B cell (primary cell): ENCODE measurements around the gene PUM2. TPM values are rescaled to one million over a fixed set of nuclear protein-coding genes. Genes with fewer than 3 reads are reported as not detected.
"Not testable (repeated sequence)": the region's sequence is repeated elsewhere in the genome, so short reads cannot be mapped to it uniquely, and the experiment has no call there.

Experiments
- ATAC-seq: fragments of 200-7000 bp; cut with Tn5 transposase; one replicate; pipeline ENCODE4 v1.10.0; 2021; ENCODE audit warnings: low read depth, mild to moderate bottlenecking, moderate number of reproducible peaks, moderate library complexity
- CTCF ChIA-PET: fragments of 350-600 bp; sonication (Branson Sonifier 250); formaldehyde crosslinking; loops from one replicate; lab custom pipeline; 2021; ENCODE audit warnings: antibody characterized with exemption, inconsistent platforms; lab: Charles Lee
- POLR2A ChIA-PET: fragments of 350-600 bp; sonication (Branson Sonifier 250); formaldehyde crosslinking; loops from one replicate; lab custom pipeline; 2021; ENCODE audit warnings: antibody characterized with exemption; lab: Charles Lee
- DNase-seq: peaks from one replicate; pipeline ENCODE4 v3.0.0; 2013
- H2AFZ ChIP-seq: 2 replicates; pipeline ENCODE4 v1.6.1; 2012; ENCODE audit warnings: mild to moderate bottlenecking, low read depth, low read length; ENCODE audit not compliant: insufficient read depth, poor library complexity, severe bottlenecking
- H3K27ac ChIP-seq, 2 donors: 1 replicate in 1 of 2; 2 replicates in 1 of 2; pipeline ENCODE4 v1.5.1; 2012 to 2013; ENCODE audit warnings: low read length in 2 of 2, mild to moderate bottlenecking in 2 of 2, moderate library complexity in 1 of 2
- H3K27me3 ChIP-seq, 4 experiments: fragments of 200-600 bp in 1 of 4; sonication (generic) in 1 of 4; replicated peaks in 1 of 4; 1 replicate in 2 of 4; 2 replicates in 2 of 4; pipeline versions ENCODE4 v1.6.1 to v1.7.0; 2013 to 2016; ENCODE audit warnings: low read length in 3 of 4, mild to moderate bottlenecking in 2 of 4, mixed read lengths in 1 of 4, moderate library complexity in 1 of 4; ENCODE audit not compliant: insufficient read depth in 4 of 4, control insufficient read depth in 3 of 4; ENCODE audit errors: control extremely low read depth in 1 of 4
- H3K36me3 ChIP-seq, 2 experiments: replicated peaks in 1 of 2; 1 replicate in 1 of 2; 2 replicates in 1 of 2; pipeline versions ENCODE4 v1.6.1 to v1.7.1; 2013; ENCODE audit warnings: low read length in 1 of 2; ENCODE audit not compliant: insufficient read depth in 2 of 2, control insufficient read depth in 1 of 2; ENCODE audit errors: control extremely low read depth in 1 of 2, extremely low read depth in 1 of 2
- H3K4me1 ChIP-seq, 2 donors: fragments of 200-600 bp in 1 of 2; sonication (generic) in 1 of 2; 1 replicate in 1 of 2; 2 replicates in 1 of 2; pipeline versions ENCODE4 v1.5.1 to v1.6.1; 2013 to 2017; ENCODE audit warnings: low read length in 2 of 2; ENCODE audit not compliant: control insufficient read depth in 2 of 2, insufficient read depth in 2 of 2
- H3K4me2 ChIP-seq: replicated peaks from 2 replicates; pipeline ENCODE3; 2012; ENCODE audit warnings: mild to moderate bottlenecking, low read depth, low read length; ENCODE audit not compliant: poor library complexity, severe bottlenecking
- H3K4me3 ChIP-seq, 5 experiments: fragments of 200-600 bp in 1 of 5; sonication (generic) in 1 of 5; 1 replicate in 3 of 5; 2 replicates in 2 of 5; pipeline versions ENCODE4 v1.5.1 to v1.7.0; 2011 to 2016; ENCODE audit warnings: low read length in 4 of 5, mild to moderate bottlenecking in 4 of 5, low read depth in 2 of 5, control low read depth in 1 of 5, moderate library complexity in 1 of 5; ENCODE audit not compliant: insufficient read depth in 1 of 5; ENCODE audit errors: control extremely low read depth in 1 of 5, extremely low read depth in 1 of 5
- H3K79me2 ChIP-seq: fragments of 200-600 bp; sonication (generic); one replicate; pipeline ENCODE4 v1.6.0; 2016; ENCODE audit warnings: low read length; ENCODE audit not compliant: control insufficient read depth, insufficient read depth
- H3K9ac ChIP-seq: fragments of 200-600 bp; sonication (generic); 2 replicates; pipeline ENCODE4 v1.6.1; 2017; ENCODE audit warnings: mild to moderate bottlenecking, low read length, moderate library complexity
- H3K9me3 ChIP-seq, 3 donors: one replicate each; pipeline versions ENCODE4 v1.6.1 to v1.7.1; 2013; ENCODE audit warnings: low read length in 2 of 3; ENCODE audit not compliant: control insufficient read depth in 2 of 3, insufficient read depth in 1 of 3; ENCODE audit errors: control extremely low read depth in 1 of 3
- H4K20me1 ChIP-seq: 2 replicates; pipeline ENCODE4 v1.6.0; 2012; ENCODE audit warnings: mild to moderate bottlenecking, low read length; ENCODE audit not compliant: insufficient read depth, control insufficient read depth, poor library complexity, severe bottlenecking
- H3K27ac Mint-ChIP-seq: one replicate; pipeline ENCODE4 v1.8.0; 2021; ENCODE audit warnings: mixed read lengths
- H3K27me3 Mint-ChIP-seq: one replicate; pipeline ENCODE4 v1.8.0; 2021; ENCODE audit warnings: mixed read lengths
- H3K4me1 Mint-ChIP-seq: one replicate; pipeline ENCODE4 v1.8.0; 2021; ENCODE audit warnings: mixed read lengths
- H3K4me3 Mint-ChIP-seq: one replicate; pipeline ENCODE4 v1.8.0; 2021; ENCODE audit warnings: mixed read lengths
- H3K9me3 Mint-ChIP-seq: one replicate; pipeline ENCODE4 v1.8.0; 2022; ENCODE audit warnings: mixed read lengths; ENCODE audit not compliant: insufficient read depth
- EZH2 ChIP-seq: IDR thresholded peaks from 2 replicates; pipeline ENCODE4 v1.6.1; 2012; ENCODE audit warnings: borderline replicate concordance, low read depth, mild to moderate bottlenecking, moderate library complexity, low read length; ENCODE audit not compliant: insufficient read depth, poor library complexity, severe bottlenecking
- WGBS: methylation state at CpG from one replicate; pipeline ENCODE4 v1.1.5; 2013; ENCODE audit warnings: missing lambda C conversion rate; ENCODE audit not compliant: insufficient coverage; 5-methylcytosine and 5-hydroxymethylcytosine counted together
- intact Hi-C: fragments of 100-400 bp; cut with micrococcal nuclease; formaldehyde crosslinking; loops from one replicate; pipeline ENCODE4 v1.10.0; 2022
- polyA plus RNA-seq: library from polyadenylated mRNA; depleted of rRNA; stranded (reverse); fragments of >200 nt; gene quantifications from 2 replicates; pipeline ENCODE4 v1.2.3, GENCODE V29; 2012
- total RNA-seq, 2 donors: library from RNA; stranded (reverse); fragments of 120-200 nt in 1 of 2; gene quantifications; 1 replicate in 1 of 2; 2 replicates in 1 of 2; pipeline versions ENCODE4 v1.2.3 to v1.2.4, GENCODE V29; 2013 to 2022
- TF ChIP-seq, protein P1 (sequence below): fragments of 200-600 bp; IDR thresholded peaks from one replicate; pipeline ENCODE4 v1.8.0; 2022; ENCODE audit warnings: antibody characterized with exemption, mild to moderate bottlenecking

Gene PUM2
- total and polyA plus RNA-seq, 2 donors (not counting 1 experiment from before 2014, with no cell fraction given), result 21.1 to 151 TPM

- Histone ChIP-seq H3K36me3 (no peaks in the 10 kb centered on the region), H3K4me3 (no peak overlapping the region), H3K79me2 (no peaks in the 10 kb centered on the region), H3K4me1 (no peaks in the 10 kb centered on the region), H3K9ac (no peak overlapping the region), H3K9me3 (peaks cover 0 to 8% (median 3%) of the 10 kb centered on the region in 3 donors), H3K27me3 (peaks cover 0 to 11% (median 0%) of the 10 kb centered on the region in 4 experiments), H3K4me2 (no peak overlapping the region), H2AFZ (no peak overlapping the region), H4K20me1 (no peaks in the 10 kb centered on the region), H3K27ac (no peak overlapping the region)
- intact Hi-C loops, result no loop called here
- no CpG with 5 or more reads among the region's 3 CpGs for WGBS
- DNase-seq, result no peak
- ChIA-PET POLR2A (no interaction called here), CTCF (no interaction called here)
- Mint-ChIP-seq H3K9me3 (peaks cover 7% of the 10 kb centered on the region), H3K27ac (no peak overlapping the region), H3K27me3 (peaks cover 37% of the 10 kb centered on the region), H3K4me1 (no peaks in the 10 kb centered on the region), H3K4me3 (no peak overlapping the region)
- TF ChIP-seq, protein P1, sequence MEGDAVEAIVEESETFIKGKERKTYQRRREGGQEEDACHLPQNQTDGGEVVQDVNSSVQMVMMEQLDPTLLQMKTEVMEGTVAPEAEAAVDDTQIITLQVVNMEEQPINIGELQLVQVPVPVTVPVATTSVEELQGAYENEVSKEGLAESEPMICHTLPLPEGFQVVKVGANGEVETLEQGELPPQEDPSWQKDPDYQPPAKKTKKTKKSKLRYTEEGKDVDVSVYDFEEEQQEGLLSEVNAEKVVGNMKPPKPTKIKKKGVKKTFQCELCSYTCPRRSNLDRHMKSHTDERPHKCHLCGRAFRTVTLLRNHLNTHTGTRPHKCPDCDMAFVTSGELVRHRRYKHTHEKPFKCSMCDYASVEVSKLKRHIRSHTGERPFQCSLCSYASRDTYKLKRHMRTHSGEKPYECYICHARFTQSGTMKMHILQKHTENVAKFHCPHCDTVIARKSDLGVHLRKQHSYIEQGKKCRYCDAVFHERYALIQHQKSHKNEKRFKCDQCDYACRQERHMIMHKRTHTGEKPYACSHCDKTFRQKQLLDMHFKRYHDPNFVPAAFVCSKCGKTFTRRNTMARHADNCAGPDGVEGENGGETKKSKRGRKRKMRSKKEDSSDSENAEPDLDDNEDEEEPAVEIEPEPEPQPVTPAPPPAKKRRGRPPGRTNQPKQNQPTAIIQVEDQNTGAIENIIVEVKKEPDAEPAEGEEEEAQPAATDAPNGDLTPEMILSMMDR, result no peak
- no peak for TF ChIP-seq EZH2
- ATAC-seq, result no peak
Measured at GRCh38 chr2:20368706-20369105, 18.1 kb upstream of the PUM2 start.

DNA sequence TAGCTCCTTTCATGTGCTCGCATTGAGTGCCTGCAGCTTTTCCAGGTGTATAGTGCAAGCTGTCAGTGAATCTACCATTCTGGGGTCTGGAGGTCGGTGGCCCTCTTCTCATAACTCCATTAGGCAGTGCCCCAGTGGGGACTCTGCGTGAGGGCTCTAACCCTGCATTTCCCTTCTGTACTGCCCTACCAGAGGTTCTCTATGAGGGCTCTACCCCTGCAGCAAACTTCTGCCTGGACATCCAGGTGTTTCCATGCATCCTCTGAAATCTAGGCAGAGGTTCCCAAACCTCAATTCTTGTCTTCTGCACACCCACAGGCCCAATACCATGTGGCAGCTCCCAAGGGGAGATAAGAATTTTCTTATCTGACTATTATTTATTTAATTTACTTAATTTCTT, 17.3 kb upstream of the PUM2 start:
- H3K4me1 Mint-ChIP-seq, H3K79me2 ChIP-seq, ATAC-seq, POLR2A ChIA-PET, H3K4me3 ChIP-seq, H4K20me1 ChIP-seq, H3K9me3 Mint-ChIP-seq, H2AFZ ChIP-seq, CTCF ChIA-PET, H3K9me3 ChIP-seq, H3K9ac ChIP-seq, H3K4me1 ChIP-seq, H3K4me3 Mint-ChIP-seq, H3K36me3 ChIP-seq, DNase-seq, H3K27ac ChIP-seq, H3K4me2 ChIP-seq, intact Hi-C loops, H3K27ac Mint-ChIP-seq: not testable (repeated sequence)
- H3K27me3 ChIP-seq, result peaks cover 0 to 11% (median 0%) of the 10 kb centered on the region in 4 experiments
- H3K27me3 Mint-ChIP-seq, result peaks cover 33% of the 10 kb centered on the region
- 97% methylated on average over 3 of the region's 3 CpGs for WGBS
